HepG2 (cell line): ENCODE data around the gene NUP214. TPM values are rescaled to one million over a fixed set of nuclear protein-coding genes. Genes with fewer than 3 reads are reported as not detected.

Experiments
- ATAD3A ChIP-seq: sonication (generic); formaldehyde crosslinking; IDR thresholded peaks from 2 replicates; pipeline ENCODE4 v1.4.0; 2020; ENCODE audit warnings: missing genetic modification reagents
- GATA4 ChIP-seq: sonication (generic); IDR thresholded peaks from 2 replicates; pipeline ENCODE4 v1.6.1; 2016; ENCODE audit warnings: antibody characterized with exemption, low read depth, borderline replicate concordance
- NKX3-1 ChIP-seq: sonication (generic); formaldehyde crosslinking; IDR thresholded peaks from 2 replicates; pipeline ENCODE4 v1.5.0; 2020; ENCODE audit warnings: missing genetic modification reagents
- PHF8 ChIP-seq: sonication (generic); formaldehyde crosslinking; IDR thresholded peaks from 2 replicates; pipeline ENCODE4 v1.5.0; 2020; ENCODE audit warnings: missing genetic modification reagents
- RARG ChIP-seq: sonication (generic); formaldehyde crosslinking; IDR thresholded peaks from 2 replicates; pipeline ENCODE4 v1.4.0; 2020; ENCODE audit warnings: low read depth, mild to moderate bottlenecking, missing genetic modification reagents
- SOX6 ChIP-seq, 2 experiments: fragments of 450-650 bp in 1 of 2; sonication (generic) in 1 of 2; formaldehyde crosslinking in 1 of 2; IDR thresholded peaks; 2 replicates each; pipeline versions ENCODE4 v1.4.0 to v1.6.1; 2017 to 2020; ENCODE audit warnings: antibody characterized with exemption in 1 of 2, mild to moderate bottlenecking in 1 of 2, missing genetic modification reagents in 1 of 2
- TCF7 ChIP-seq: sonication (generic); IDR thresholded peaks from 2 replicates; pipeline ENCODE4 v1.6.1; 2016; ENCODE audit warnings: antibody characterized with exemption, low read depth
- ZNF567 ChIP-seq: sonication (generic); formaldehyde crosslinking; IDR thresholded peaks from 2 replicates; pipeline ENCODE4 v1.8.1; 2023; ENCODE audit warnings: mild to moderate bottlenecking, missing genetic modification reagents, borderline replicate concordance
- ZNF598 ChIP-seq: sonication (generic); formaldehyde crosslinking; IDR thresholded peaks from 2 replicates; pipeline ENCODE4 v1.5.1; 2020; ENCODE audit warnings: mild to moderate bottlenecking, missing genetic modification reagents, borderline replicate concordance
- ZNF607 ChIP-seq: sonication (generic); formaldehyde crosslinking; IDR thresholded peaks from 2 replicates; pipeline ENCODE4 v1.5.1; 2020; ENCODE audit warnings: missing genetic modification reagents, mild to moderate bottlenecking, borderline replicate concordance
- ZNF747 ChIP-seq: sonication (generic); formaldehyde crosslinking; IDR thresholded peaks from 2 replicates; pipeline ENCODE4 v1.8.1; 2023; ENCODE audit warnings: missing genetic modification reagents, mild to moderate bottlenecking, borderline replicate concordance
- ZNF83 ChIP-seq: sonication (generic); formaldehyde crosslinking; IDR thresholded peaks from 2 replicates; pipeline ENCODE4 v1.4.0; 2020; ENCODE audit warnings: missing genetic modification reagents, mild to moderate bottlenecking, borderline replicate concordance
- ZNF850 ChIP-seq: sonication (generic); formaldehyde crosslinking; conservative IDR thresholded peaks from 2 replicates; pipeline ENCODE4 v1.9.0; 2021; ENCODE audit warnings: mild to moderate bottlenecking, missing genetic modification reagents
- ZSCAN9 ChIP-seq: IDR thresholded peaks from 2 replicates; pipeline ENCODE4 v1.6.1; 2016; ENCODE audit warnings: borderline replicate concordance
- polyA plus RNA-seq, 8 experiments: library from polyadenylated mRNA; depleted of rRNA in 3 of 8; stranded (reverse) in 7 of 8; unstranded in 1 of 8; fragments of >200 nt; fragmentation: Illumina TruSeq in 4 of 8; extraction: Trizol in 4 of 8; gene quantifications; 2 replicates each; pipeline versions ENCODE4 v1.2.1 to v1.2.3, GENCODE V29; 2011 to 2016; ENCODE audit warnings: low read depth in 4 of 8, missing spikeins in 1 of 8, mixed read lengths in 1 of 8; ENCODE audit not compliant: insufficient read depth in 1 of 8
- total RNA-seq, 5 experiments: library from RNA; depleted of rRNA; stranded (reverse); fragments of >200 nt; fragmentation: Illumina TruSeq; extraction: Trizol; gene quantifications; 2 replicates each; pipeline ENCODE4 v1.2.3, GENCODE V29; 2016; ENCODE audit warnings: low read depth in 1 of 5
- TF ChIP-seq, protein P1 (sequence below): sonication (generic); formaldehyde crosslinking; conservative IDR thresholded peaks from 2 replicates; pipeline ENCODE4 v1.4.0; 2020; ENCODE audit warnings: missing genetic modification reagents
- TF ChIP-seq, protein P2 (sequence below): sonication (generic); formaldehyde crosslinking; IDR thresholded peaks from 2 replicates; pipeline ENCODE4 v1.4.0; 2020; ENCODE audit warnings: missing genetic modification reagents
- TF ChIP-seq, protein P3 (sequence below): sonication (generic); formaldehyde crosslinking; IDR thresholded peaks from 2 replicates; pipeline ENCODE4 v1.5.0; 2020; ENCODE audit warnings: mild to moderate bottlenecking, low read depth, missing genetic modification reagents, borderline replicate concordance
- TF ChIP-seq, protein P4 (sequence below): sonication (generic); formaldehyde crosslinking; IDR thresholded peaks from 2 replicates; pipeline ENCODE4 v1.4.0; 2020; ENCODE audit warnings: low read depth, missing genetic modification reagents
- TF ChIP-seq, protein P5 (sequence below): sonication (generic); formaldehyde crosslinking; IDR thresholded peaks from 2 replicates; pipeline ENCODE4 v1.5.1; 2020; ENCODE audit warnings: missing genetic modification reagents, mild to moderate bottlenecking, borderline replicate concordance

Gene NUP214
- total and polyA plus RNA-seq, 2 of the 13 experiments (the other 11 are each of a cell fraction or from before 2014, with no cell fraction given), result 8.4 to 16.0 TPM

DNA sequence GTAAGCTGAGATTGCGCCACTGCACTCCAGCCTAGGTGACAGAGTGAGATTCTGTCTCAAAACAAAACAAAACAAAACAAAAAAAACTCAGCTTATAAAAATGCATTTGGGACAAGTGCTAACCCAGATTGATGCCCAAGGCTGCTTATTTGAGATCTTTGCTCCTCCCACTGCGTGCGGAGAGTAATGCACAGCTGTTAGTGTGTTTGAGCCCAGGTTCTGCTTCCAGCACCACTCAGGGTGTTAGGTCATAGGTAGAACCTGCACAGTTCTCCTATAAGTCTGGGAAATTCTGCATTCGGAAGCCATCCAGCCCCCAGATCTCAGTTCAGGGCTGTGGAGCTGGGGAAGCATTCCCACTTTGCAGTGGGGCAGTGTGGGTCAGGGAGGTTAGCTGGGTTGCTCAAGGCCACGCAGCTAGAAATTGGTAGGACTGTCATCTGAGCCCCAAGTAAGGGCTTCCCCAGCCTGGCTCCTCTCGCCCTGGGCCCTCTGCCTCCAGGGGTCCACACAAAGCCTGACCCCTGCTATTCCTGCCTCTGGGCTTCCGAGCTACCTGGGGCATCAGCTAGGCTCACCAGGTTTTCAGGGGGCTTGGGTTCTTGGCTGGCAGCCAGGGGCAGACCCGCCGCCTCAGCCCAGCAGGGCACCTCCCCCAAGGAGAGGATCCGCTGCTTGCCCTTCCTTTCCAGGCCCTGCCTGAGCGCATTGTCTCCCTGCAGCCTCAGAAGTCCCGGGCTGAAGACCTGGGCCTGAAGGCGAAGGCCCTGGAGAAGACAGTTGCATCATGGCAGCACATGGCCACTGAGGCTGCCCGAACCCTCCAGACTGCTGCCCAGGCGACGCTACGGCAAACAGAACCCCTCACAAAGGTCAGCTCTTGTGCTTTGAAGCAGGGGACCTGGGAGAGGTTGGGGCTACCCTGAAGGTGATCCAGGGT is 46.7 kb upstream of the NUP214 start (continued):
- TF ChIP-seq, protein P1, sequence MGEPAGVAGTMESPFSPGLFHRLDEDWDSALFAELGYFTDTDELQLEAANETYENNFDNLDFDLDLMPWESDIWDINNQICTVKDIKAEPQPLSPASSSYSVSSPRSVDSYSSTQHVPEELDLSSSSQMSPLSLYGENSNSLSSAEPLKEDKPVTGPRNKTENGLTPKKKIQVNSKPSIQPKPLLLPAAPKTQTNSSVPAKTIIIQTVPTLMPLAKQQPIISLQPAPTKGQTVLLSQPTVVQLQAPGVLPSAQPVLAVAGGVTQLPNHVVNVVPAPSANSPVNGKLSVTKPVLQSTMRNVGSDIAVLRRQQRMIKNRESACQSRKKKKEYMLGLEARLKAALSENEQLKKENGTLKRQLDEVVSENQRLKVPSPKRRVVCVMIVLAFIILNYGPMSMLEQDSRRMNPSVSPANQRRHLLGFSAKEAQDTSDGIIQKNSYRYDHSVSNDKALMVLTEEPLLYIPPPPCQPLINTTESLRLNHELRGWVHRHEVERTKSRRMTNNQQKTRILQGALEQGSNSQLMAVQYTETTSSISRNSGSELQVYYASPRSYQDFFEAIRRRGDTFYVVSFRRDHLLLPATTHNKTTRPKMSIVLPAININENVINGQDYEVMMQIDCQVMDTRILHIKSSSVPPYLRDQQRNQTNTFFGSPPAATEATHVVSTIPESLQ, result no peak
- TF ChIP-seq, protein P2, sequence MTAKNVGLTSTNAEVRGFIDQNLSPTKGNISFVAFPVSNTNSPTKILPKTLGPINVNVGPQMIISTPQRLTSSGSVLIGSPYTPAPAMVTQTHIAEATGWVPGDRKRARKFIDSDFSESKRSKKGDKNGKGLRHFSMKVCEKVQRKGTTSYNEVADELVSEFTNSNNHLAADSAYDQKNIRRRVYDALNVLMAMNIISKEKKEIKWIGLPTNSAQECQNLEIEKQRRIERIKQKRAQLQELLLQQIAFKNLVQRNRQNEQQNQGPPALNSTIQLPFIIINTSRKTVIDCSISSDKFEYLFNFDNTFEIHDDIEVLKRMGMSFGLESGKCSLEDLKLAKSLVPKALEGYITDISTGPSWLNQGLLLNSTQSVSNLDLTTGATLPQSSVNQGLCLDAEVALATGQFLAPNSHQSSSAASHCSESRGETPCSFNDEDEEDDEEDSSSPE, result peak; percentile 56; the same call in 1 of the 2 replicates
- TF ChIP-seq ZNF83 (CRISPR knock-in tag) (no peak), ZNF607 (CRISPR knock-in tag) (no peak; the same call in 1 of the 2 replicates), RARG (CRISPR knock-in tag) (no peak), ZNF747 (CRISPR knock-in tag) (no peak), PHF8 (no peak), ATAD3A (no peak), ZSCAN9 (no peak), GATA4 (no peak), TCF7 (peak; percentile 50), SOX6 (IDR thresholded peaks at IDR 0.05) (no peak), SOX6 (CRISPR knock-in tag; IDR thresholded peaks at IDR 0.05) (no peak), ZNF598 (CRISPR knock-in tag) (no peak), NKX3-1 (no peak), ZNF850 (no peak), ZNF567 (no peak)
- TF ChIP-seq, protein P3, sequence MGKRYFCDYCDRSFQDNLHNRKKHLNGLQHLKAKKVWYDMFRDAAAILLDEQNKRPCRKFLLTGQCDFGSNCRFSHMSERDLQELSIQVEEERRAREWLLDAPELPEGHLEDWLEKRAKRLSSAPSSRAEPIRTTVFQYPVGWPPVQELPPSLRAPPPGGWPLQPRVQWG, result no peak
- TF ChIP-seq, protein P4, sequence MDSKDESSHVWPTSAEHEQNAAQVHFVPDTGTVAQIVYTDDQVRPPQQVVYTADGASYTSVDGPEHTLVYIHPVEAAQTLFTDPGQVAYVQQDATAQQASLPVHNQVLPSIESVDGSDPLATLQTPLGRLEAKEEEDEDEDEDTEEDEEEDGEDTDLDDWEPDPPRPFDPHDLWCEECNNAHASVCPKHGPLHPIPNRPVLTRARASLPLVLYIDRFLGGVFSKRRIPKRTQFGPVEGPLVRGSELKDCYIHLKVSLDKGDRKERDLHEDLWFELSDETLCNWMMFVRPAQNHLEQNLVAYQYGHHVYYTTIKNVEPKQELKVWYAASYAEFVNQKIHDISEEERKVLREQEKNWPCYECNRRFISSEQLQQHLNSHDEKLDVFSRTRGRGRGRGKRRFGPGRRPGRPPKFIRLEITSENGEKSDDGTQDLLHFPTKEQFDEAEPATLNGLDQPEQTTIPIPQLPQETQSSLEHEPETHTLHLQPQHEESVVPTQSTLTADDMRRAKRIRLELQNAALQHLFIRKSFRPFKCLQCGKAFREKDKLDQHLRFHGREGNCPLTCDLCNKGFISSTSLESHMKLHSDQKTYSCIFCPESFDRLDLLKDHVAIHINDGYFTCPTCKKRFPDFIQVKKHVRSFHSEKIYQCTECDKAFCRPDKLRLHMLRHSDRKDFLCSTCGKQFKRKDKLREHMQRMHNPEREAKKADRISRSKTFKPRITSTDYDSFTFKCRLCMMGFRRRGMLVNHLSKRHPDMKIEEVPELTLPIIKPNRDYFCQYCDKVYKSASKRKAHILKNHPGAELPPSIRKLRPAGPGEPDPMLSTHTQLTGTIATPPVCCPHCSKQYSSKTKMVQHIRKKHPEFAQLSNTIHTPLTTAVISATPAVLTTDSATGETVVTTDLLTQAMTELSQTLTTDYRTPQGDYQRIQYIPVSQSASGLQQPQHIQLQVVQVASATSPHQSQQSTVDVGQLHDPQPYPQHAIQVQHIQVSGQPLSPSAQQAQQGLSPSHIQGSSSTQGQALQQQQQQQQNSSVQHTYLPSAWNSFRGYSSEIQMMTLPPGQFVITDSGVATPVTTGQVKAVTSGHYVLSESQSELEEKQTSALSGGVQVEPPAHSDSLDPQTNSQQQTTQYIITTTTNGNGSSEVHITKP (CRISPR knock-in tag), result no peak
- TF ChIP-seq, protein P5, sequence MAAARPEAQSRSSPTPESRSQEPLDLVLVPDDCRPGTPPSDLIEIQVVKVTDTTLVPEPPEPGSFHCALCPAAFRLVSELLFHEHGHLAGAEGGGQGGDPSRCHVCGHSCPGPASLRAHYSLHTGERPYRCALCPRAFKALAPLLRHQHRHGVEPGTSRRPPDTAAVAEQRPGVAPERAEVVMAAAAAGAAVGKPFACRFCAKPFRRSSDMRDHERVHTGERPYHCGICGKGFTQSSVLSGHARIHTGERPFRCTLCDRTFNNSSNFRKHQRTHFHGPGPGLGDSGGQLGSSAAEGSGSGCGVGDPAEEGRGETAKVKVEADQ (CRISPR knock-in tag), result no peak
